Measurements from ENCODE around the gene OR2A5.

DNA sequence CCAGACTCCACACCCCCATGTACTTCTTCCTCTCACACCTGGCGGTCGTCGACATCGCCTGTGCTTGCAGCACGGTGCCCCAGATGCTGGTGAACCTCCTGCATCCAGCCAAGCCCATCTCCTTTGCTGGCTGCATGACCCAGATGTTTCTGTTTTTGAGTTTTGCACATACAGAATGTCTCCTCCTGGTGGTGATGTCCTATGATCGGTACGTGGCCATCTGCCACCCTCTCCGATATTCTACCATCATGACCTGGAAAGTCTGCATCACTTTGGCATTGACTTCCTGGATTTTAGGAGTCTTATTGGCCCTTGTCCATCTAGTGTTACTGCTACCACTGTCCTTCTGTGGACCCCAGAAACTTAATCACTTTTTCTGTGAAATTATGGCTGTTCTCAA lies 25.6 kb downstream of the OR2A5 start:
- TF ChIP-seq, protein P1, sequence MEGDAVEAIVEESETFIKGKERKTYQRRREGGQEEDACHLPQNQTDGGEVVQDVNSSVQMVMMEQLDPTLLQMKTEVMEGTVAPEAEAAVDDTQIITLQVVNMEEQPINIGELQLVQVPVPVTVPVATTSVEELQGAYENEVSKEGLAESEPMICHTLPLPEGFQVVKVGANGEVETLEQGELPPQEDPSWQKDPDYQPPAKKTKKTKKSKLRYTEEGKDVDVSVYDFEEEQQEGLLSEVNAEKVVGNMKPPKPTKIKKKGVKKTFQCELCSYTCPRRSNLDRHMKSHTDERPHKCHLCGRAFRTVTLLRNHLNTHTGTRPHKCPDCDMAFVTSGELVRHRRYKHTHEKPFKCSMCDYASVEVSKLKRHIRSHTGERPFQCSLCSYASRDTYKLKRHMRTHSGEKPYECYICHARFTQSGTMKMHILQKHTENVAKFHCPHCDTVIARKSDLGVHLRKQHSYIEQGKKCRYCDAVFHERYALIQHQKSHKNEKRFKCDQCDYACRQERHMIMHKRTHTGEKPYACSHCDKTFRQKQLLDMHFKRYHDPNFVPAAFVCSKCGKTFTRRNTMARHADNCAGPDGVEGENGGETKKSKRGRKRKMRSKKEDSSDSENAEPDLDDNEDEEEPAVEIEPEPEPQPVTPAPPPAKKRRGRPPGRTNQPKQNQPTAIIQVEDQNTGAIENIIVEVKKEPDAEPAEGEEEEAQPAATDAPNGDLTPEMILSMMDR (IDR thresholded peaks at IDR 0.05), result no peak
- TF ChIP-seq EP300 (IDR thresholded peaks at IDR 0.05), result no peak
